ENCODE measurements around the gene IP6K1. TPM values are rescaled to one million over a fixed set of nuclear protein-coding genes. Genes with fewer than 3 reads are reported as not detected.
"Not testable (repeated sequence)": the region's sequence is repeated elsewhere in the genome, so short reads cannot be mapped to it uniquely, and the experiment has no call there.

Gene IP6K1
- total RNA-seq, 1 experiment from 2014 or later, result 30.6 TPM

DNA sequence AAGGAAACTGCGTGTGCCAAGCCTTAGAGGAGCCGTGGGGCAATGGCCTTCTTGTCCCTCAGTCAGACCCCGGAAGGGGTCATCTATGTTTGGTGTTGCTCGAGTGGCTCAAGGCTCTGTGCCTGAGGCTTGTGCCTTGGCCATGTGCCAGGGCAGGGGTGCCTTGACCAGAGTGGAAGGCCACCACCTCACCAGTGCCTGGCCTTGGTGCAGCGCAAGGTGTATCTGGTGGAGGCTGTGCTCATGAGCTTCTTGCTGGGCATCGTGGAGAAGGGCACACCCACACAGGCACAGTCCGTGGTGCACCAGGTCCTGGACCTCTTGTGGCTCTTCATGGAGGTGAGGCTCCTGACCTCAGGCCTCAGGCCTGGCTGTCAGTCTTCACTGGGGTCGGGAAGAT, 86.3 kb downstream of the IP6K1 start (continued):
- TF ChIP-seq, protein P1, sequence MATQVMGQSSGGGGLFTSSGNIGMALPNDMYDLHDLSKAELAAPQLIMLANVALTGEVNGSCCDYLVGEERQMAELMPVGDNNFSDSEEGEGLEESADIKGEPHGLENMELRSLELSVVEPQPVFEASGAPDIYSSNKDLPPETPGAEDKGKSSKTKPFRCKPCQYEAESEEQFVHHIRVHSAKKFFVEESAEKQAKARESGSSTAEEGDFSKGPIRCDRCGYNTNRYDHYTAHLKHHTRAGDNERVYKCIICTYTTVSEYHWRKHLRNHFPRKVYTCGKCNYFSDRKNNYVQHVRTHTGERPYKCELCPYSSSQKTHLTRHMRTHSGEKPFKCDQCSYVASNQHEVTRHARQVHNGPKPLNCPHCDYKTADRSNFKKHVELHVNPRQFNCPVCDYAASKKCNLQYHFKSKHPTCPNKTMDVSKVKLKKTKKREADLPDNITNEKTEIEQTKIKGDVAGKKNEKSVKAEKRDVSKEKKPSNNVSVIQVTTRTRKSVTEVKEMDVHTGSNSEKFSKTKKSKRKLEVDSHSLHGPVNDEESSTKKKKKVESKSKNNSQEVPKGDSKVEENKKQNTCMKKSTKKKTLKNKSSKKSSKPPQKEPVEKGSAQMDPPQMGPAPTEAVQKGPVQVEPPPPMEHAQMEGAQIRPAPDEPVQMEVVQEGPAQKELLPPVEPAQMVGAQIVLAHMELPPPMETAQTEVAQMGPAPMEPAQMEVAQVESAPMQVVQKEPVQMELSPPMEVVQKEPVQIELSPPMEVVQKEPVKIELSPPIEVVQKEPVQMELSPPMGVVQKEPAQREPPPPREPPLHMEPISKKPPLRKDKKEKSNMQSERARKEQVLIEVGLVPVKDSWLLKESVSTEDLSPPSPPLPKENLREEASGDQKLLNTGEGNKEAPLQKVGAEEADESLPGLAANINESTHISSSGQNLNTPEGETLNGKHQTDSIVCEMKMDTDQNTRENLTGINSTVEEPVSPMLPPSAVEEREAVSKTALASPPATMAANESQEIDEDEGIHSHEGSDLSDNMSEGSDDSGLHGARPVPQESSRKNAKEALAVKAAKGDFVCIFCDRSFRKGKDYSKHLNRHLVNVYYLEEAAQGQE (IDR thresholded peaks at IDR 0.05; ENCODE audit: low read depth), result no peak
- TF ChIP-seq, protein P2, sequence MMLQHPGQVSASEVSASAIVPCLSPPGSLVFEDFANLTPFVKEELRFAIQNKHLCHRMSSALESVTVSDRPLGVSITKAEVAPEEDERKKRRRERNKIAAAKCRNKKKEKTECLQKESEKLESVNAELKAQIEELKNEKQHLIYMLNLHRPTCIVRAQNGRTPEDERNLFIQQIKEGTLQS (IDR thresholded peaks at IDR 0.05), result no peak
- TF ChIP-seq EZH2 (IDR thresholded peaks at IDR 0.05) (no peak), ELF1 (IDR thresholded peaks at IDR 0.05; ENCODE audit: borderline replicate concordance, low read depth) (no peak), CBX3 (IDR thresholded peaks at IDR 0.05; ENCODE audit: low read depth) (no peak)

DNA sequence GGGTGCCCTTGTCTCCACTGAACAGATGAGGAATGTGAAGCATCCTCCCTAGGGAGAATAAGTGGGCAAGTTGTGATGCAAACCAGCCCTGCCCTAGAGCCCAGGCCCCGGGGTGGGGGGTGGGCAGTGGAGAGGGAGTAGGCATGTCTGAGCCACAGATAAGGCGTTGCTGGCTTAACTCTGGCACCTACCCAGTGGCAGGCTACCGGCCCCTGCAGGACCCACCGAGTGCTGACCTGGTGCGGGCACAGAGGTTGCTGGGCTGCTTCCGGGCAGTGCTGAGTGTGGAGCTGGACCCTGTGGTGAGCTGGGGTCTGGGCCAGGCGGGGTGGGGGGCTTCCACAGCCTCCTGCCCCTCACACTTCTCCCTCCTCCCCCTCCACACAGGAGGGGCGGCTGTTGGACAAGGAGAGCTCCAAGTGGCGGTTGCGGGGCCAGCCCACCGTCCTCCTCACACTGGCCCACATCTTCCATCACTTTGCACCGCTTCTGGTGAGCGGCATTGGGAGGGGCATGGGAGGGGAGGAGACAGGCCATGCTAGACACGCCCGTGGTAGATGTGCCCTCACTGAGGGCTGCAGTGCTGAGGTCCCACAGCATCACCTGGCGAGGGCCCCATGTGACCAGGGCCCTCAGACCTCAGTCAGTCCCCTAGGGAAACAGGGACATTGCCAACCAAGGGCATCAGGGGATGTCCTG, 86.9 kb downstream of the IP6K1 start:
- CTCF ChIA-PET, result interaction anchor here (2.8 kb wide), 1 partner anchor 160 kb away, joined by 25 read pairs; no protein-coding TSS in a partner anchor
- Histone ChIP-seq H3K79me2 (ENCODE audit: insufficient read depth, low read length) (peaks cover 2% of the 10 kb centered on the region; the same call in 1 of the 2 replicates), H3K27ac (ENCODE audit: low read depth, low read length) (no peak overlapping the region), H3K4me1 (ENCODE audit: control insufficient read depth in 1 of 2, insufficient read depth in 2 of 2, low read length in 2 of 2) (no peaks in the 10 kb centered on the region), H3K9me3 (ENCODE audit: control insufficient read depth in 1 of 2, insufficient read depth in 1 of 2, low read depth in 1 of 2, low read length in 2 of 2) (no peaks in the 10 kb centered on the region), H3K4me2 (ENCODE audit: low read length) (no peak overlapping the region), H4K20me1 (ENCODE audit: insufficient read depth) (no peaks in the 10 kb centered on the region), H3K4me3 (replicated peaks in 1 of 2; ENCODE audit: low read depth in 1 of 2, low read length in 2 of 2) (no peak overlapping the region), H3K9ac (ENCODE audit: low read length) (no peak overlapping the region), H2AFZ (ENCODE audit: low read depth, low read length, poor library complexity, severe bottlenecking) (no peak overlapping the region), H3K27me3 (ENCODE audit: insufficient read depth, low read length) (no peaks in the 10 kb centered on the region), H3K9me2 (ENCODE audit: insufficient read depth) (no peaks in the 10 kb centered on the region), H3K36me3 (ENCODE audit: control insufficient read depth in 1 of 2, insufficient read depth in 2 of 2, low read length in 2 of 2) (peaks cover 0 to 7% of the 10 kb centered on the region in 2 experiments; a peak in 1 of 4 replicates)
- TF ChIP-seq, protein P3, sequence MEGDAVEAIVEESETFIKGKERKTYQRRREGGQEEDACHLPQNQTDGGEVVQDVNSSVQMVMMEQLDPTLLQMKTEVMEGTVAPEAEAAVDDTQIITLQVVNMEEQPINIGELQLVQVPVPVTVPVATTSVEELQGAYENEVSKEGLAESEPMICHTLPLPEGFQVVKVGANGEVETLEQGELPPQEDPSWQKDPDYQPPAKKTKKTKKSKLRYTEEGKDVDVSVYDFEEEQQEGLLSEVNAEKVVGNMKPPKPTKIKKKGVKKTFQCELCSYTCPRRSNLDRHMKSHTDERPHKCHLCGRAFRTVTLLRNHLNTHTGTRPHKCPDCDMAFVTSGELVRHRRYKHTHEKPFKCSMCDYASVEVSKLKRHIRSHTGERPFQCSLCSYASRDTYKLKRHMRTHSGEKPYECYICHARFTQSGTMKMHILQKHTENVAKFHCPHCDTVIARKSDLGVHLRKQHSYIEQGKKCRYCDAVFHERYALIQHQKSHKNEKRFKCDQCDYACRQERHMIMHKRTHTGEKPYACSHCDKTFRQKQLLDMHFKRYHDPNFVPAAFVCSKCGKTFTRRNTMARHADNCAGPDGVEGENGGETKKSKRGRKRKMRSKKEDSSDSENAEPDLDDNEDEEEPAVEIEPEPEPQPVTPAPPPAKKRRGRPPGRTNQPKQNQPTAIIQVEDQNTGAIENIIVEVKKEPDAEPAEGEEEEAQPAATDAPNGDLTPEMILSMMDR (IDR thresholded peaks at IDR 0.05 in 2 of 3, conservative IDR thresholded peaks at IDR 0.05 in 1 of 3; ENCODE audit: borderline replicate concordance in 1 of 3, insufficient read depth in 1 of 3, low read depth in 2 of 3, low read length in 2 of 3), result no peak
- TF ChIP-seq ZFX (IDR thresholded peaks at IDR 0.05) (no peak), RAD21 (IDR thresholded peaks at IDR 0.05; ENCODE audit: low read depth) (no peak), YY1 (IDR thresholded peaks at IDR 0.05; ENCODE audit: extremely low read depth, insufficient replicate concordance, low read depth, low read length) (no peak), SP1 (IDR thresholded peaks at IDR 0.05; ENCODE audit: low read depth) (no peak), CEBPB (IDR thresholded peaks at IDR 0.05; ENCODE audit: low read depth) (no peak), CBX3 (IDR thresholded peaks at IDR 0.05; ENCODE audit: low read depth) (no peak), SIN3A (IDR thresholded peaks at IDR 0.05; ENCODE audit: low read depth) (no peak)
- DNase-seq (ENCODE audit: low read depth, low spot score) (no peak), ATAC-seq (no peak)
- RAD21 ChIA-PET (ENCODE audit: low non-redundant PET in 1 of 2, low total read pairs in 2 of 2, uncharacterized antibody in 2 of 2, unreplicated experiment in 2 of 2), result no interaction called here
- BruUV-seq (replicated peaks), result no TSS peak
- intact Hi-C loops (cut with micrococcal nuclease), result no loop called here
- POLR2A ChIA-PET, result no interaction called here

DNA sequence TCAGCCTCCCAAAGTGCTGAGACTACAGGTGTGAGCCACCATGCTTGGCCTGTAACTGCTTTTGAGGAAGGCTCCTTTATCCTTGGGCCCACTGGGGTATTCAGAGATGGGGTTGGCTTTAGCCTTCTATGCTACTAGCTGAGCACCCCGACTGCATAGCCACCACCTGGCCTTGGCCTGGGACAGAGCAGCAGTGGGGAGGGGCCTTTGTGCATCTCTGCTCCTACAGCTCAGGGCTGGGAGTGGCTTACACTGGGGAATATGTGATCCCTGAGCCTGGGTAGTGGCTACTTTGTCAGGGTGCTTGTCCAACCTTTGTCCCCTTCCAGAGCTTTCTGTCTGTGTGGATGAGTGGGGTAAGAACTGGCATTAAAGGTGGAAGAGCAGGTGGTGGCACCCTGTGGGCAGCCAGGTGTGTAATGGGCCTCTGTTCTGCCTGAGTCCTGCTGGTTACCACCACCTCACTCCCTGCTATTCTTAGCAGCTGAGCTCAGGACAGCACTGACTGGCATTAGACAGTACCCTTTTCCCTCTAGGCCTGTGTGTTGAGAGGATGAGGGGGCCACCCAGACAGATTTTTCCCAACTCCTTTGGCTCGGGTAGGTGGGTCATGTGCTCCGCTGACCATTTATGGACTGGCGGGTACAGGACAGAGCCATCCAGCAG, 90.9 kb downstream of the IP6K1 start:
- CTCF ChIA-PET; BruUV-seq (replicated peaks); H3K9me2 ChIP-seq (ENCODE audit: insufficient read depth); RAD21 ChIA-PET (ENCODE audit: low non-redundant PET in 1 of 2, low total read pairs in 2 of 2, uncharacterized antibody in 2 of 2, unreplicated experiment in 2 of 2); intact Hi-C loops (cut with micrococcal nuclease); DNase-seq (ENCODE audit: low read depth, low spot score); POLR2A ChIA-PET; H3K4me2 ChIP-seq (ENCODE audit: low read length); H4K20me1 ChIP-seq (ENCODE audit: insufficient read depth); H3K9ac ChIP-seq (ENCODE audit: low read length); H3K79me2 ChIP-seq (ENCODE audit: insufficient read depth, low read length); H3K9me3 ChIP-seq (ENCODE audit: control insufficient read depth in 1 of 2, insufficient read depth in 1 of 2, low read depth in 1 of 2, low read length in 2 of 2); H3K4me3 ChIP-seq (replicated peaks in 1 of 2; ENCODE audit: low read depth in 1 of 2, low read length in 2 of 2); H3K27me3 ChIP-seq (ENCODE audit: insufficient read depth, low read length); H3K36me3 ChIP-seq (ENCODE audit: control insufficient read depth in 1 of 2, insufficient read depth in 2 of 2, low read length in 2 of 2); ATAC-seq; H2AFZ ChIP-seq (ENCODE audit: low read depth, low read length, poor library complexity, severe bottlenecking); H3K4me1 ChIP-seq (ENCODE audit: control insufficient read depth in 1 of 2, insufficient read depth in 2 of 2, low read length in 2 of 2); H3K27ac ChIP-seq (ENCODE audit: low read depth, low read length): not testable (repeated sequence)
